HCT116 (cell line): ENCODE data around the gene FKBP9. TPM values are rescaled to one million over a fixed set of nuclear protein-coding genes. Genes with fewer than 3 reads are reported as not detected.

ENCODE experiments used
- ATAC-seq: fragments of 200-7000 bp; cut with Tn5 transposase; 2 replicates; pipeline ENCODE4 v1.9.1; 2020; ENCODE audit warnings: mild to moderate bottlenecking, moderate library complexity
- BruUV-seq: library from RNA; stranded (reverse); fragments of 400-500 nt; replicated peaks from 2 replicates; lab custom pipeline; 2021; lab: Mats Ljungman, UMichigan
- CTCF ChIA-PET: fragments of 300-600 bp; sonication (Branson Sonifier 250); formaldehyde crosslinking; loops from one replicate; lab custom pipeline; 2021; ENCODE audit warnings: antibody characterized with exemption; lab: Charles Lee
- POLR2A ChIA-PET: fragments of 300-600, 350-600 bp; sonication (Branson Sonifier 250); formaldehyde crosslinking; loops from one replicate; lab custom pipeline; 2021; ENCODE audit warnings: antibody characterized with exemption; lab: Charles Lee
- RAD21 ChIA-PET, 2 experiments: fragments of 300-600 bp; sonication (Branson Sonifier 250); formaldehyde crosslinking; loops; one replicate each; lab custom pipeline; 2023; ENCODE audit warnings: low total read pairs in 2 of 2; ENCODE audit not compliant: uncharacterized antibody in 2 of 2, unreplicated experiment in 2 of 2, low non-redundant PET in 1 of 2; lab: Charles Lee
- DNase-seq: peaks from one replicate; pipeline ENCODE4 v3.0.0-alpha.2; 2010; ENCODE audit warnings: low read depth, low spot score
- H2AFZ ChIP-seq: fragments of 200-600 bp; shearing (Covaris generic), sonication (generic); 2 replicates; pipeline ENCODE4 v1.6.1; 2017; ENCODE audit warnings: low read depth, mixed run types, mixed read lengths, antibody characterized with exemption, low read length; ENCODE audit not compliant: poor library complexity, severe bottlenecking
- H3K27ac ChIP-seq: 2 replicates; pipeline ENCODE4 v1.5.1; 2012; ENCODE audit warnings: low read depth, low read length
- H3K27me3 ChIP-seq: fragments of 200-600 bp; sonication (generic); 2 replicates; pipeline ENCODE4 v1.6.1; 2016; ENCODE audit warnings: mixed run types, low read length, mixed read lengths; ENCODE audit not compliant: insufficient read depth
- H3K36me3 ChIP-seq, 2 experiments: fragments of 200-500 bp in 1 of 2; fragments of 200-600 bp in 1 of 2; sonication (Bioruptor generic) in 1 of 2; sonication (generic) in 1 of 2; 2 replicates each; pipeline versions ENCODE4 v1.5.1 to v1.6.1; 2014 to 2016; ENCODE audit warnings: low read length in 2 of 2, inconsistent platforms in 1 of 2, mixed read lengths in 1 of 2, mixed run types in 1 of 2; ENCODE audit not compliant: insufficient read depth in 2 of 2, control insufficient read depth in 1 of 2
- H3K4me1 ChIP-seq, 2 experiments: fragments of 200-600 bp in 1 of 2; sonication (generic) in 1 of 2; 2 replicates each; pipeline versions ENCODE4 v1.5.1 to v1.6.1; 2012 to 2017; ENCODE audit warnings: low read length in 2 of 2, inconsistent platforms in 1 of 2, mild to moderate bottlenecking in 1 of 2, mixed read lengths in 1 of 2, mixed run types in 1 of 2, moderate library complexity in 1 of 2; ENCODE audit not compliant: insufficient read depth in 2 of 2, control insufficient read depth in 1 of 2
- H3K4me2 ChIP-seq: fragments of 200-600 bp; sonication (generic); 2 replicates; pipeline ENCODE4 v1.6.1; 2017; ENCODE audit warnings: mixed run types, low read length, mixed read lengths
- H3K4me3 ChIP-seq, 2 experiments: fragments of 200-600 bp in 1 of 2; sonication (generic) in 1 of 2; replicated peaks in 1 of 2; 2 replicates each; pipeline ENCODE4 v1.5.1; 2011 to 2016; ENCODE audit warnings: low read length in 2 of 2, control low read depth in 1 of 2, low read depth in 1 of 2, mild to moderate bottlenecking in 1 of 2, mixed read lengths in 1 of 2, mixed run types in 1 of 2
- H3K79me2 ChIP-seq: fragments of 200-600 bp; sonication (generic); 2 replicates; pipeline ENCODE4 v1.6.1; 2017; ENCODE audit warnings: mild to moderate bottlenecking, mixed run types, low read length, moderate library complexity, mixed read lengths; ENCODE audit not compliant: insufficient read depth
- H3K9ac ChIP-seq: fragments of 200-600 bp; sonication (generic); 2 replicates; pipeline ENCODE4 v1.6.1; 2016; ENCODE audit warnings: low read length, mixed read lengths
- H3K9me2 ChIP-seq: fragments of 200-600 bp; sonication (generic), shearing (Covaris generic); 2 replicates; pipeline ENCODE4 v1.6.1; 2017; ENCODE audit warnings: mixed run types, mild to moderate bottlenecking, moderate library complexity; ENCODE audit not compliant: insufficient read depth
- H3K9me3 ChIP-seq, 2 experiments: fragments of 200-500 bp in 1 of 2; fragments of 200-600 bp in 1 of 2; sonication (Bioruptor generic) in 1 of 2; sonication (generic) in 1 of 2; 2 replicates each; pipeline ENCODE4 v1.6.1; 2014 to 2017; ENCODE audit warnings: low read length in 2 of 2, mixed read lengths in 2 of 2, inconsistent platforms in 1 of 2, low read depth in 1 of 2, mild to moderate bottlenecking in 1 of 2, mixed run types in 1 of 2, moderate library complexity in 1 of 2; ENCODE audit not compliant: control insufficient read depth in 1 of 2, insufficient read depth in 1 of 2
- H4K20me1 ChIP-seq: fragments of 200-600 bp; sonication (generic), shearing (Covaris generic); 2 replicates; pipeline ENCODE4 v1.6.1; 2017; ENCODE audit warnings: mixed run types, mild to moderate bottlenecking, moderate library complexity; ENCODE audit not compliant: insufficient read depth
- CTCF ChIP-seq, 3 experiments: fragments of 200-600 bp in 1 of 3; sonication (generic) in 1 of 3; IDR thresholded peaks in 2 of 3; conservative IDR thresholded peaks in 1 of 3; 2 replicates each; pipeline ENCODE4 v1.5.1; 2012 to 2017; ENCODE audit warnings: low read depth in 2 of 3, low read length in 2 of 3, antibody characterized with exemption in 1 of 3, borderline replicate concordance in 1 of 3, control low read depth in 1 of 3, mild to moderate bottlenecking in 1 of 3, mixed read lengths in 1 of 3, mixed run types in 1 of 3, moderate library complexity in 1 of 3; ENCODE audit not compliant: insufficient read depth in 1 of 3
- EGR1 ChIP-seq: IDR thresholded peaks from 2 replicates; pipeline ENCODE4 v1.6.1; 2012; ENCODE audit warnings: low read depth
- EZH2phosphoT487 ChIP-seq: fragments of 200-600 bp; IDR thresholded peaks from 2 replicates; pipeline ENCODE4 v1.6.1; 2018; ENCODE audit warnings: antibody characterized with exemption, borderline replicate concordance
- FOSL1 ChIP-seq: IDR thresholded peaks from 2 replicates; pipeline ENCODE4 v1.6.1; 2012; ENCODE audit warnings: low read depth
- JUND ChIP-seq: IDR thresholded peaks from 2 replicates; pipeline ENCODE4 v1.6.1; 2012
- MAX ChIP-seq: IDR thresholded peaks from 2 replicates; pipeline ENCODE4 v1.6.1; 2012
- POLR2A ChIP-seq: IDR thresholded peaks from 2 replicates; pipeline ENCODE4 v1.7.0; 2011; ENCODE audit warnings: borderline replicate concordance; ENCODE audit not compliant: insufficient read depth, insufficient read length; ENCODE audit errors: extremely low read depth
- POLR2AphosphoS5 ChIP-seq: IDR thresholded peaks from 2 replicates; pipeline ENCODE4 v1.6.1; 2011; ENCODE audit warnings: mild to moderate bottlenecking, low read depth, low read length, moderate library complexity
- RAD21 ChIP-seq: IDR thresholded peaks from 2 replicates; pipeline ENCODE4 v1.6.1; 2012; ENCODE audit warnings: low read depth, mild to moderate bottlenecking
- SIN3A ChIP-seq: IDR thresholded peaks from 2 replicates; pipeline ENCODE4 v1.6.1; 2012; ENCODE audit warnings: low read depth
- SP1 ChIP-seq: IDR thresholded peaks from 2 replicates; pipeline ENCODE4 v1.6.1; 2012; ENCODE audit warnings: low read depth
- SRF ChIP-seq: IDR thresholded peaks from 2 replicates; pipeline ENCODE4 v1.6.1; 2012; ENCODE audit warnings: low read depth
- YY1 ChIP-seq: IDR thresholded peaks from 2 replicates; pipeline ENCODE4 v1.6.1; 2011; ENCODE audit warnings: low read length, low read depth, moderate library complexity, mild to moderate bottlenecking; ENCODE audit not compliant: insufficient replicate concordance; ENCODE audit errors: extremely low read depth
- ZFX ChIP-seq: fragments of 450-650 bp; IDR thresholded peaks from 2 replicates; pipeline ENCODE4 v1.6.1; 2017
- ZNF274 ChIP-seq: fragments of 200-500 bp; sonication (Bioruptor generic); IDR thresholded peaks from 2 replicates; pipeline ENCODE4 v1.6.1; 2014; ENCODE audit warnings: mild to moderate bottlenecking, low read depth, low read length, inconsistent platforms
- intact Hi-C: fragments of 100-400 bp; cut with micrococcal nuclease; formaldehyde crosslinking; loops from 2 replicates; pipeline ENCODE4 v1.10.0; 2022
- total RNA-seq: library from RNA; stranded (reverse); gene quantifications from one replicate; pipeline ENCODE4 v1.2.1, GENCODE V29; 2021; ENCODE audit not compliant: unreplicated experiment
- TF ChIP-seq, protein P1 (sequence below): IDR thresholded peaks from 2 replicates; pipeline ENCODE4 v1.6.1; 2011; ENCODE audit warnings: mild to moderate bottlenecking, low read length, moderate library complexity; ENCODE audit not compliant: insufficient replicate concordance; ENCODE audit errors: extremely low read depth

Gene FKBP9
- total RNA-seq, 1 experiment from 2014 or later: 85.6 TPM

- no peaks in the 10 kb centered on the region for H3K36me3 ChIP-seq
- TF ChIP-seq YY1 (peak; percentile 66), RAD21 (peak; percentile 58), ZNF274 (no peak), SRF (no peak), EZH2phosphoT487 (no peak), MAX (peak; percentile 36; the same call in 1 of the 2 replicates), EGR1 (peak; percentile 89), SP1 (no peak), POLR2AphosphoS5 (peak; percentile 77), POLR2A (peak; percentile 17), JUND (no peak), FOSL1 (no peak), SIN3A (0 out of 2 replicates have a peak, but pooled peaks have one; percentile 46), CTCF (IDR thresholded peaks at IDR 0.05 in 2 of 3, conservative IDR thresholded peaks at IDR 0.05 in 1 of 3; ENCODE audit: borderline replicate concordance in 1 of 3, insufficient read depth in 1 of 3, low read depth in 2 of 3, low read length in 2 of 3) (peak; percentile 33 to 40 (median 40); a peak in 4 of 6 replicates), ZFX (peak; percentile 95)
- TF ChIP-seq, protein P1, sequence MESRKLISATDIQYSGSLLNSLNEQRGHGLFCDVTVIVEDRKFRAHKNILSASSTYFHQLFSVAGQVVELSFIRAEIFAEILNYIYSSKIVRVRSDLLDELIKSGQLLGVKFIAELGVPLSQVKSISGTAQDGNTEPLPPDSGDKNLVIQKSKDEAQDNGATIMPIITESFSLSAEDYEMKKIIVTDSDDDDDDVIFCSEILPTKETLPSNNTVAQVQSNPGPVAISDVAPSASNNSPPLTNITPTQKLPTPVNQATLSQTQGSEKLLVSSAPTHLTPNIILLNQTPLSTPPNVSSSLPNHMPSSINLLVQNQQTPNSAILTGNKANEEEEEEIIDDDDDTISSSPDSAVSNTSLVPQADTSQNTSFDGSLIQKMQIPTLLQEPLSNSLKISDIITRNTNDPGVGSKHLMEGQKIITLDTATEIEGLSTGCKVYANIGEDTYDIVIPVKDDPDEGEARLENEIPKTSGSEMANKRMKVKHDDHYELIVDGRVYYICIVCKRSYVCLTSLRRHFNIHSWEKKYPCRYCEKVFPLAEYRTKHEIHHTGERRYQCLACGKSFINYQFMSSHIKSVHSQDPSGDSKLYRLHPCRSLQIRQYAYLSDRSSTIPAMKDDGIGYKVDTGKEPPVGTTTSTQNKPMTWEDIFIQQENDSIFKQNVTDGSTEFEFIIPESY: peak; percentile 27
- TF ChIP-seq, all 23 proteins: peak for 10
- Histone ChIP-seq H3K4me2 (peak overlapping the region; percentile 83), H3K9me3 (peaks cover 0 to 6% of the 10 kb centered on the region in 2 experiments; a peak in 1 of 4 replicates), H3K27me3 (no peaks in the 10 kb centered on the region), H3K79me2 (peaks cover 40% of the 10 kb centered on the region), H4K20me1 (no peaks in the 10 kb centered on the region), H3K4me3 (peak overlapping the region; percentile 79 to 86), H3K27ac (peak overlapping the region; percentile 96), H3K4me1 (peaks cover 8 to 18% of the 10 kb centered on the region in 2 experiments), H3K9ac (peak overlapping the region; percentile 86), H2AFZ (peak overlapping the region; percentile 7), H3K9me2 (no peaks in the 10 kb centered on the region)
- ATAC-seq (peak; percentile 89), DNase-seq (no peak)
- POLR2A ChIA-PET: no interaction called here
- CTCF ChIA-PET: interaction anchor here (1.0 to 1.4 kb wide), 2 partner anchors 96 to 142 kb away, joined by 3 to 4 read pairs; no protein-coding TSS in a partner anchor
- RAD21 ChIA-PET: interaction anchor here in 1 of 2 experiments (0.6 kb wide), 1 partner anchor 37 kb away, joined by 3 read pairs; no protein-coding TSS in a partner anchor
- intact Hi-C loops: loop anchor here (2.0 to 5.0 kb wide), 3 partner anchors 50 to 165 kb away; partner anchors contain the start of genes NT5C3A and RP9
- no TSS peak for BruUV-seq
Measured at GRCh38 chr7:32942415-32943251, 14.6 kb upstream of the FKBP9 start.
